ENCODE measurements around the gene PTTG1IP.
"Not testable (repeated sequence)": the region's sequence is repeated elsewhere in the genome, so short reads cannot be mapped to it uniquely, and the experiment has no call there.

GRCh38 chr21:44879238-44879637 lies 5.7 kb upstream of the PTTG1IP start:
- TF ChIP-seq CTCF (conservative IDR thresholded peaks at IDR 0.05; ENCODE audit: low read depth, low read length); EZH2 (IDR thresholded peaks at IDR 0.05; ENCODE audit: low read length, unreplicated experiment); EZH2phosphoT487 (IDR thresholded peaks at IDR 0.05; ENCODE audit: borderline replicate concordance, low read length): not testable (repeated sequence)
